ENCODE data around the gene TRAPPC12.

DNA sequence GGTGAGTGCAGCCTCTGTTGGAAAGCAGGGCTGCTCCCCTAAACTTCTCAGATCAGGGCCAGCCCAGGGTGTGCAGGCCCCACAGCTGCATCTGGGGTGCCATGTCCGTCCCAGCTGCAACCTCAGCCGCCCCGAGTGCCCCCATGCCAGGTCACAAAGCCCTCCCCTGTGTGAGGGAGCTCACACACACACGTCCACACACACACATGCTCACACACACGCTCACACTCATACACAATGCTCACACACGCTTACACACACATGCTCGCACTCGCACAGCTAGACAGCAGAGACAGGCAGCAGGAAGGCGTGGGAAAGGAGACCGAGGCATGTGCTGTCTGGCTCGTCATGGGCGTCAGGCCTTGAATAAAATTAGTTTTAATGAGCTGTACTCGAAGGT is 84.5 kb downstream of the TRAPPC12 start:
- TF ChIP-seq CTCF (IDR thresholded peaks at IDR 0.05) (no peak), POLR2A (IDR thresholded peaks at IDR 0.05) (no peak)

All from esophagus squamous epithelium (tissue), 4 donors.